K562 (cell line): Measurements from ENCODE around the gene TTC9C. TPM values are rescaled to one million over a fixed set of nuclear protein-coding genes. Genes with fewer than 3 reads are reported as not detected.

Experiments
- ATF6 ChIP-seq: sonication (generic); formaldehyde crosslinking; IDR thresholded peaks from 2 replicates; pipeline ENCODE4 v1.4.0; 2020; ENCODE audit warnings: mild to moderate bottlenecking, missing genetic modification reagents
- CUX1 ChIP-seq: fragments of 200-800 bp; sonication (Bioruptor generic); IDR thresholded peaks from 2 replicates; pipeline ENCODE4 v1.6.1; 2016; ENCODE audit warnings: missing genetic modification characterization, missing compliant biosample characterization
- NR2C2 ChIP-seq, 2 experiments: fragments of 200-800 bp in 1 of 2; sonication (Bioruptor generic) in 1 of 2; sonication (generic) in 1 of 2; formaldehyde crosslinking in 1 of 2; IDR thresholded peaks; 2 replicates each; pipeline versions ENCODE4 v1.6.1 to v1.8.0; 2016 to 2022; ENCODE audit warnings: mild to moderate bottlenecking in 1 of 2, missing compliant biosample characterization in 1 of 2, missing genetic modification characterization in 1 of 2, missing genetic modification reagents in 1 of 2
- RCOR1 ChIP-seq, 2 experiments: IDR thresholded peaks; 2 replicates each; pipeline ENCODE4 v1.6.1; 2012; ENCODE audit warnings: low read depth in 2 of 2, low read length in 2 of 2, borderline replicate concordance in 1 of 2, improper control_type of control experiment in 1 of 2
- RREB1 ChIP-seq: fragments of 250-450 bp; sonication (Bioruptor Pico); IDR thresholded peaks from 2 replicates; pipeline ENCODE4 v1.4.0; 2020
- SREBF1 ChIP-seq: fragments of 150-350 bp; IDR thresholded peaks from 2 replicates; pipeline ENCODE4 v1.6.1; 2014; ENCODE audit warnings: antibody characterized with exemption, low read depth, low read length, borderline replicate concordance
- ZBTB2 ChIP-seq: fragments of 450-650 bp; IDR thresholded peaks from 2 replicates; pipeline ENCODE4 v1.6.1; 2016; ENCODE audit warnings: antibody characterized with exemption
- ZBTB7A ChIP-seq: IDR thresholded peaks from 2 replicates; pipeline ENCODE4 v1.6.1; 2011; ENCODE audit warnings: low read depth, mild to moderate bottlenecking, low read length, moderate library complexity, borderline replicate concordance; ENCODE audit not compliant: control insufficient read depth
- ZFP36 ChIP-seq: fragments of 150-350 bp; IDR thresholded peaks from 2 replicates; pipeline ENCODE4 v1.6.1; 2018; ENCODE audit warnings: low read length, low read depth; ENCODE audit not compliant: partially characterized antibody
- ZNF764 ChIP-seq: fragments of 250-450 bp; sonication (Bioruptor Pico); IDR thresholded peaks from 2 replicates; pipeline ENCODE4 v1.4.0; 2020; ENCODE audit warnings: low read depth, mild to moderate bottlenecking, moderate library complexity
- polyA plus RNA-seq, 8 experiments: library from polyadenylated mRNA; depleted of rRNA in 4 of 8; stranded (reverse) in 5 of 8; unstranded in 3 of 8; fragments of >200 nt; fragmentation: Nextera tagmentation in 2 of 8; fragmentation: Illumina TruSeq in 1 of 8; extraction: Ambion mirVana in 2 of 8; extraction: Trizol in 1 of 8; gene quantifications; 2 replicates each; pipeline versions ENCODE4 v1.2.1 to v1.2.3, GENCODE V29; 2011 to 2014; ENCODE audit warnings: inconsistent platforms in 1 of 8, missing spikeins in 1 of 8
- total RNA-seq, 7 experiments: library from RNA; depleted of rRNA in 6 of 7; stranded (reverse); fragments of >200 nt in 6 of 7; fragmentation: Illumina TruSeq in 2 of 7; extraction: Trizol in 2 of 7; gene quantifications; 2 replicates each; pipeline versions ENCODE4 v1.2.1 to v1.2.3, GENCODE V29; 2011 to 2021; ENCODE audit warnings: low replicate concordance in 1 of 7

Gene TTC9C
- total and polyA plus RNA-seq, 9 of the 15 experiments (the other 6 are each of a cell fraction or from before 2014, with no cell fraction given) = 32.8 to 59.0 (median 37.1) TPM

- TF ChIP-seq CUX1 (CRISPR knock-in tag) = no peak
- TF ChIP-seq RREB1 (CRISPR knock-in tag) = 0 out of 2 replicates have a peak, but pooled peaks have one; percentile 47
- no peak for TF ChIP-seq ZFP36
- TF ChIP-seq NR2C2 (CRISPR knock-in tag; IDR thresholded peaks at IDR 0.05) = peak; percentile 98
- peak; percentile 99 for TF ChIP-seq NR2C2 (tag; IDR thresholded peaks at IDR 0.05)
- TF ChIP-seq ZNF764 (CRISPR knock-in tag) = no peak
- TF ChIP-seq ZBTB7A = no peak
- 0 out of 2 replicates have a peak, but pooled peaks have one; percentile 33 for TF ChIP-seq SREBF1
- peak; percentile 31; the same call in 1 of the 2 replicates for TF ChIP-seq ZBTB2
- peak; percentile 75 for TF ChIP-seq ATF6 (CRISPR knock-in tag)
- peak in 1 of 2 experiments; percentile 37; a peak in 1 of 4 replicates for TF ChIP-seq RCOR1 (IDR thresholded peaks at IDR 0.05; ENCODE audit: borderline replicate concordance in 1 of 2, low read depth in 2 of 2, low read length in 2 of 2)
These were observed at the start of gene TTC9C (continued) for GRCh38 chr11:62728171-62728988.
